BLaER1 treated with 17β-estradiol and CSF1 and Interleukin-3, amounts not matched to agents 10 nM and 100 nM (cell line): ENCODE data around the gene ZNF576.

Experiments
- H3K27ac ChIP-seq, 11 experiments: shearing (Covaris generic); formaldehyde crosslinking; 2 replicates each; pipeline ENCODE4 v1.8.1; 2022
- H3K27me3 ChIP-seq, 11 experiments: shearing (Covaris generic); formaldehyde crosslinking; 2 replicates each; pipeline ENCODE4 v1.8.1; 2022
- H3K36me3 ChIP-seq, 11 experiments: shearing (Covaris generic); formaldehyde crosslinking; 2 replicates each; pipeline ENCODE4 v1.8.1; 2022
- H3K4me1 ChIP-seq, 10 experiments: shearing (Covaris generic); formaldehyde crosslinking; 2 replicates each; pipeline ENCODE4 v1.8.1; 2022
- H3K4me2 ChIP-seq, 11 experiments: shearing (Covaris generic); formaldehyde crosslinking; 2 replicates each; pipeline ENCODE4 v1.8.1; 2022
- H3K4me3 ChIP-seq, 10 experiments: shearing (Covaris generic); formaldehyde crosslinking; 2 replicates each; pipeline ENCODE4 v1.8.1; 2022
- H3K9ac ChIP-seq, 11 experiments: shearing (Covaris generic); formaldehyde crosslinking; 2 replicates each; pipeline ENCODE4 v1.8.1; 2022
- H3K9me3 ChIP-seq, 11 experiments: shearing (Covaris generic); formaldehyde crosslinking; replicated peaks in 1 of 11; 2 replicates each; pipeline ENCODE4 v1.8.1; 2022
- H4K20me1 ChIP-seq, 11 experiments: shearing (Covaris generic); formaldehyde crosslinking; 2 replicates each; pipeline ENCODE4 v1.8.1; 2022
- Cebpa-rat ChIP-seq, 11 experiments: shearing (Covaris generic); IDR thresholded peaks; 2 replicates each; pipeline ENCODE4 v1.8.1; 2022

Gene ZNF576

GRCh38 chr19:43569657-43570056, 26.7 kb upstream of the ZNF576 start:
- peak overlapping the region in 7 of 11 experiments; percentile 9 to 37 (median 22); a peak in 4 of 22 replicates for H3K4me2 ChIP-seq
- peaks cover 59 to 82% (median 72%) of the 10 kb centered on the region in 10 experiments for H3K4me1 ChIP-seq
- H4K20me1 ChIP-seq = no peaks in the 10 kb centered on the region
- H3K27ac ChIP-seq = peak overlapping the region in 5 of 11 experiments; percentile 0 to 68 (median 63); a peak in 9 of 22 replicates
- H3K36me3 ChIP-seq = peaks cover 8 to 45% (median 17%) of the 10 kb centered on the region in 11 experiments; a peak in 18 of 22 replicates
- H3K4me3 ChIP-seq = no peak overlapping the region
- peak overlapping the region in 3 of 11 experiments; percentile 24 to 53 (median 31); a peak in 2 of 22 replicates for H3K9ac ChIP-seq
- no peaks in the 10 kb centered on the region for H3K9me3 ChIP-seq
- no peaks in the 10 kb centered on the region for H3K27me3 ChIP-seq
- TF ChIP-seq Cebpa-rat (IDR thresholded peaks at IDR 0.05) = no peak

- H3K27ac ChIP-seq = peak overlapping the region in 7 of 11 experiments; percentile 0 to 68 (median 61); a peak in 13 of 22 replicates
- no peak overlapping the region for H3K4me3 ChIP-seq
- peaks cover 56 to 78% (median 69%) of the 10 kb centered on the region in 10 experiments for H3K4me1 ChIP-seq
- no peaks in the 10 kb centered on the region for H3K9me3 ChIP-seq
- H3K4me2 ChIP-seq = peak overlapping the region in 9 of 11 experiments; percentile 9 to 50 (median 22); a peak in 13 of 22 replicates
- no peak for TF ChIP-seq Cebpa-rat (IDR thresholded peaks at IDR 0.05)
- peak overlapping the region in 5 of 11 experiments; percentile 12 to 53 (median 24); a peak in 6 of 22 replicates for H3K9ac ChIP-seq
- no peaks in the 10 kb centered on the region for H3K27me3 ChIP-seq
- H4K20me1 ChIP-seq = no peaks in the 10 kb centered on the region
- H3K36me3 ChIP-seq = peaks cover 8 to 45% (median 17%) of the 10 kb centered on the region in 11 experiments; a peak in 18 of 22 replicates
Measured at GRCh38 chr19:43570174-43570791, 26.1 kb upstream of the ZNF576 start.

DNA sequence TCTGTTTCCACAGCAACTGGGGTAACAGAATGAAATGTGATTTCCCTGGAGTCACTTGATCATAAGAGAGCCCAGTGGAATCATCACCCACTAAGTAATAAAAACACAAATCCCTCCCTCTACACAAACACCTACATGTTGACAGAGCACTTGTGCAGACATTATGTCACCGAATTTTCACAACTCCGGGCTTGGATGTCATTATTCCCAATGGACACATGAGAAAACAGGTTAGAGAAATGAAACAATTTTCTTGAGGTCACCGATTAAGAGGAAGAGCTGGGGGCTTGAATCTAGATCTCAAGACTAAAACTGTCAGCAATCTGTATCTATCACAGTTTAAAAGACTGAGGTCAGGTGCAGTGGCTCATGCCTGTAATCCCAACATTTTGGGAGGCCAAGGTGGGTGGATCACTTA, 24.2 kb upstream of the ZNF576 start:
- Histone ChIP-seq H3K27ac (peak overlapping the region in 5 of 11 experiments; percentile 22 to 68 (median 63); a peak in 8 of 22 replicates), H3K9me3 (no peaks in the 10 kb centered on the region), H3K4me3 (no peak overlapping the region), H3K27me3 (no peaks in the 10 kb centered on the region), H3K36me3 (peaks cover 8 to 45% (median 17%) of the 10 kb centered on the region in 11 experiments; a peak in 18 of 22 replicates), H3K9ac (peak overlapping the region in 4 of 11 experiments; percentile 6 to 42 (median 24); a peak in 1 of 22 replicates), H3K4me1 (peaks cover 49 to 73% (median 65%) of the 10 kb centered on the region in 10 experiments), H4K20me1 (no peaks in the 10 kb centered on the region), H3K4me2 (peak overlapping the region in 6 of 11 experiments; percentile 9 to 37 (median 12); a peak in 6 of 22 replicates)
- no peak for TF ChIP-seq Cebpa-rat (IDR thresholded peaks at IDR 0.05)

DNA sequence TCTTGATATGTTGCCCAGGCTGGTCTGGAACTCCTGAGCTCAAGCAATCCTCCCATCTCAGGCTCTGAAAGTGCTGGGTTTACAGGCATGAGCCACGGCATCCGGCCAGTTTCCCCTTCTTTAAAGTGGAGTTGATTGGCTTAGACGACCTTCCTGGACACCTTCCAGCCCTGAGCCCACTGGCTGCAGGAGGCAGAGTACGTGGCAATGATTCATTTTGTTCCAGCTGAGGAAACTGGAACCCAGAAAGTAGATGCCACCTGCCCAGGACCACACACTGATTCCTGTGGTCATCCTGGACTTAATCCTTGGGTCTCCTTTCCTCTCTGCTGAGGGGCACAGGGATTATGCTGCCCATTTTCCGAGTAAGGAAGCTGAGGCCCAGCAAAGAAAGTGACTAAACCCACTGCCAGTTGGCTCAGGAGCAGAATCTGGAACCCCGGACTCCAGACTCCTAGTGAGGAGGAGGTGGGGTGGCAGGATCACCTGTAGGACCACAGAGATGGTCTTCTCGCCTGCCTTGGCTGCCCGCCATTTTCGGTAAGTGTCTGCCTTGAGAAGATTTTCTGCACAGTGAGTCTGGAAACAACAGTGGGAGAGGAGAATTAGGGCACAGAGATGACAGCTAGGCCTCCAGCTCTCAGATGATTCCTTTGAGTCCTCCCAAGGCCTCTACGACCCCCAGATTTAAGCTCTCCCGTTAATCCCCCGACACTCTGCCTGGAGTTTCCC, 21.8 kb upstream of the ZNF576 start:
- peaks cover 8 to 38% (median 17%) of the 10 kb centered on the region in 11 experiments; a peak in 18 of 22 replicates for H3K36me3 ChIP-seq
- H3K4me2 ChIP-seq = peak overlapping the region; percentile 94 to 98 (median 96)
- H3K4me1 ChIP-seq = peaks cover 47 to 76% (median 69%) of the 10 kb centered on the region in 10 experiments
- peak overlapping the region; percentile 72 to 87 (median 82) for H3K4me3 ChIP-seq
- H3K27me3 ChIP-seq = no peaks in the 10 kb centered on the region
- peak overlapping the region; percentile 69 to 90 (median 85) for H3K27ac ChIP-seq
- H3K9me3 ChIP-seq = no peaks in the 10 kb centered on the region
- no peak for TF ChIP-seq Cebpa-rat (IDR thresholded peaks at IDR 0.05)
- peak overlapping the region; percentile 83 to 94 (median 87) for H3K9ac ChIP-seq
- no peaks in the 10 kb centered on the region for H4K20me1 ChIP-seq

DNA sequence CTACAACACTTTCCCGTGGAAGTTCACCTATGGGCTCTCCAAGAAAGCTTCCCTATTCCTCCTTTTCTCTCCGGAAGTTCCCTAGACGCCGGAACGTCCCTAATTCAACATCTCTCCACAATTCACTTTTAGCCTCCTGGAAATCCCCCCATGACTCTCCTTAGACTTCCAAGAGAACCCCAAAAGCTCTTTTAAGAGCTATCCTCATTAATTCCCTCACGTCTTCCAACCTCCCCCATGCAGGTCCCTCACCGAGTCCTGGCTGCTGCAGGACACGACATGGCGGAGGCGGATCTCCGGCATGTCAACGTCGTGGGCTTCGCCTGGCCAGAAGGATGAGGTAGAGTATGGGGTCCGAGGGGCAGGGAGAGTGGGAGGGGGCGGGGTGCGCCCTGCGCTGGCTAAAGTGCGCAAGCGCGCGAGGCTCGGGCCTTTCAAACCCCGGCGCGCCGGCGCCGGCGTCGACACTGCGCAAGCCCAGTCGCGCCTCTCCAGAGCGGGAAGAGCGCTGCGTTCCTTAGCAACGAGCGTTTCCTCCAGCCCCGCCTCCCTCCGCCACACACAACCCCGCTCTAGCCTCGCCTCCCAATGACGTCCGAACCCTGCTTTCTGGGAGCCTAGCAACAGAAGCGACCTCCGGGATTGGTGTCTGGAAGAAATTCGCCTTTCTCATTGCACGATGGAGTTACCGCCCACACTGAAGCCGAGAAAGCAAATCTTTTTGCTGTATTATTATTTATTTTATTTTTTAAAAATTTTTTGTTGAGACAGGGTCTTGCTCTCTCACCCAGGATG, 21.0 kb upstream of the ZNF576 start, which contains the start of the genes PINLYP and XRCC1:
Gene PINLYP (plus strand): TSS at position 646 of the 795 bp plus-strand sequence. CDS start 1,391 bp downstream, outside the sequence.
Gene XRCC1 (minus strand): TSS at position 372 of the 795 bp plus-strand sequence. CDS start 69 bp downstream, at position 303.
- Histone ChIP-seq H3K27me3 (no peaks in the 10 kb centered on the region), H3K4me2 (peak within 1 kb of the TSS; percentile 94 to 98 (median 96)), H3K27ac (peak within 1 kb of the TSS; percentile 69 to 90 (median 85)), H3K9ac (peak within 1 kb of the TSS; percentile 83 to 94 (median 87)), H3K36me3 (peaks cover 8 to 38% (median 17%) of the 10 kb centered on the region in 11 experiments; a peak in 18 of 22 replicates), H4K20me1 (no peaks in the 10 kb centered on the region), H3K4me1 (peaks cover 46 to 76% (median 69%) of the 10 kb centered on the region in 10 experiments), H3K9me3 (no peaks in the 10 kb centered on the region), H3K4me3 (peak within 1 kb of the TSS; percentile 72 to 87 (median 82))
- TF ChIP-seq Cebpa-rat (IDR thresholded peaks at IDR 0.05) = no peak

DNA sequence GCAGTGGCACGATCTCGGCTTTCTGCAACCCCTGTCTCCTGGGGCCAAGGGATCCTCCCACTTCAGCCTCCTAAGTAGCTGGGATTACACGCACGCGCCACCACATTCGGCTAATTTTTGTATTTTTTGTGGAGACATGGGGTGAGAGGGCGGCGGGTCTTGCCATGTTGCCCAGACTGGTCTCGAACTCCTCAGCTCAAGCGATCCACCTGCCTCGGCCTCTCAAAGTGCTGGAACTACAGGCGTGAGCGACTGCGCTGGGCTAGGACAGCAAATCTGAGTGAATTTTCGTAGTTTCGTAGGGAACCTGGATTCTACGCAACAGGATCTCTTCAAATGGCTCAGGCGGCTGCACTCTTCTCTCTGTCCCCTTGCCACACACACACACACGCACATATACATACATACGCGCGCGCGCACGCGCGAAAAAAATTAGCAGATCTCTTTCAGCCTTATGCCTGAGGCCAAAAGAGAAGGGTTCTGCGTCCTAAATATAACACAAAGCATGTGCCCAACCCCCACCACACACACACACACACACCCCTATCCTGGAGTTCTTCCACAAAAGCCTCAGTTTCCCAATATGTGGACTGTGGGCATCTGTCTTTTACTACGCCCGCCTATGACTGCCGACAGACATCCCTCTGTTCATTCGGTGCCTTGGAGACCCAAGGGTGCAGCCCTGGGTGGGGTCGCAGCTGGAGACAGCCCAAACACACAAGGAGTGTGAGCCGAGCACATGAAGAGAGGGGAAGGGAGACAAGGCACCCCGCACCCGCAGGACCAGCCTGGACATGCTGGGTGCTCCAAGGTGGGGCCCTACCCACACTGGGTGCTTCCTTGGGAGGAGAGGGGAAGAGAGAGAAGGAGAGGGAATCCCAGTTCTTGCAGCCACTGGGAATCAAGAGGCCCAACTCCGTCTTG, 20.2 kb upstream of the ZNF576 start:
- Histone ChIP-seq H3K4me1 (peaks cover 45 to 74% (median 67%) of the 10 kb centered on the region in 10 experiments), H3K9ac (peak overlapping the region; percentile 56 to 89 (median 67); a peak in 19 of 22 replicates), H3K27ac (peak overlapping the region; percentile 35 to 90 (median 68); a peak in 21 of 22 replicates), H3K4me3 (peak overlapping the region; percentile 56 to 87 (median 82)), H4K20me1 (no peaks in the 10 kb centered on the region), H3K9me3 (no peaks in the 10 kb centered on the region), H3K4me2 (peak overlapping the region; percentile 72 to 97 (median 84)), H3K27me3 (no peaks in the 10 kb centered on the region), H3K36me3 (peaks cover 8 to 32% (median 17%) of the 10 kb centered on the region in 11 experiments; a peak in 18 of 22 replicates)
- TF ChIP-seq Cebpa-rat (IDR thresholded peaks at IDR 0.05) = no peak

GRCh38 chr19:43578787-43579186, 17.6 kb upstream of the ZNF576 start:
- no peak for TF ChIP-seq Cebpa-rat (IDR thresholded peaks at IDR 0.05)
- Histone ChIP-seq H3K36me3 (peaks cover 0 to 7% (median 4%) of the 10 kb centered on the region in 11 experiments; a peak in 11 of 22 replicates), H3K4me2 (peak overlapping the region in 8 of 11 experiments; percentile 69 to 97 (median 82); a peak in 3 of 22 replicates), H3K4me1 (peaks cover 58 to 78% (median 68%) of the 10 kb centered on the region in 10 experiments), H3K4me3 (no peak overlapping the region), H3K27me3 (no peaks in the 10 kb centered on the region), H3K9ac (no peak overlapping the region), H3K27ac (no peak overlapping the region), H3K9me3 (no peaks in the 10 kb centered on the region), H4K20me1 (no peaks in the 10 kb centered on the region)
